CD4-positive, alpha-beta T cell treated with Interleukin-4 for 4 hours (primary cell): ENCODE results near the gene KRTAP4-16.
"Not testable (repeated sequence)": the region's sequence is repeated elsewhere in the genome, so short reads cannot be mapped to it uniquely, and the experiment has no call there.

Experiments
- DNase-seq: peaks from one replicate; pipeline ENCODE4 v3.0.0-alpha.2; 2020

The KRTAP4-16 gene

GRCh38 chr17:41069031-41069430, 33.0 kb downstream of the KRTAP4-16 start:
- DNase-seq = no peak

DNA sequence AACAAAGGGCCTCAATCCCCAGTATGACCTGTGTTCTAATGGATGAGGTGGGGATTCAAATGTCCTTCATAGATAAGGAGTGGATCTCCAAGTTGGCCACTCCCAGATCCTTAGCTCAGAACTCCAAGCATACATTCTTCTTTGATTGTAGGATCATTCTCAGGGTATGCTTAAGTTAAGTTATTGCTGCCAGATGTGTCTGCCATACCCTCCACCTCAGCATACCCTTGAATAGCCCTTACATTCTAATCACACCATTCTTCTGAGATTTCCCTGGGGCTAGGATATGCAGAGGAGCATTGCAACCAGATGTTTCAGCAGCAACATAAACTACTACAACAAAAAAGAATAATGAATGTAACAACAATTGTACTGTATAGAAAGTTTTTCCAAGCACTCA, 34.7 kb downstream of the KRTAP4-16 start:
- no peak for DNase-seq

- DNase-seq = no peak
Measured at GRCh38 chr17:41065829-41066624, 36.0 kb downstream of the KRTAP4-16 start, which contains the start of gene KRTAP2-4. TSS of gene KRTAP2-4 (minus strand) at chr17:41065879. CDS start at chr17:41065845, 34 bp downstream.

GRCh38 chr17:41065016-41065689, 36.9 kb downstream of the KRTAP4-16 start:
- not testable (repeated sequence) for DNase-seq

- DNase-seq = no peak
Measured at GRCh38 chr17:41064301-41064700, 37.7 kb downstream of the KRTAP4-16 start.

DNA sequence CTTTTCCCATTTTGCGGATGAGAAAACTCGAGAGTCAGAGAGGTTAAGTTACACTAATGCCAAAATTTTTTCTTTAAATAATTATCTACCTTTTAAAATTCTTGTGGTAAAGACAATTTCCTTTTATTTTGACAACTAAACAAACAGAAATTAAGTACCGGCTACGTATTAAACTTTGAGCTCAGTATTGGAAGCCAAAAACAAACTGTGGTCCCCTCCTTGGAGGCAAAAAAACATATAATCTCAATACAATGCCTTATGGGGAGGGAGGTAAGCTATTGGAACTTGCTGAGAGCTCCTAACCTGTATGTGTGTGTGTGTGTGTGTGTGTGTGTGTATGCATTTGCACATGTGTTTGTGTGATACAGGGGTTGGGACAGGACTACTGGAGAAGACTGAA, 38.6 kb downstream of the KRTAP4-16 start:
- no peak for DNase-seq

DNA sequence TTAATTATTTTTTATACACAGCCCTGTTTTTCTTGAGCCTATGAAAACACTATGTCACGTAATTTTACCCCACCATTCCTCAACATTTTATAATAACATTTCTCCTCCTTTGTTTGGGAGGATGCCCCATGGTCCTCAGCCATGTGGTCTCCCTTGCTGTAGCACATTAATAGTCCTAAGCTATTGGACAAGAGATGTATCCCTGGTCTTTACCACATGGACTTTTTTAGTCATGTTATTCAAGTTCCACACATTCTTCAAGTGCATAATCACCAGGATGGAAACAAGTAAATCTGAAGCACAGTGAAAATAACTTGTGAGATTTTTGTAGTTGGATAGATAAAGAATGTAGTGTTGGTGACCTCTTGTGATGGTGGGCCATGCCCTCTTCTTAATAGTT, 40.0 kb downstream of the KRTAP4-16 start:
- DNase-seq = no peak

DNA sequence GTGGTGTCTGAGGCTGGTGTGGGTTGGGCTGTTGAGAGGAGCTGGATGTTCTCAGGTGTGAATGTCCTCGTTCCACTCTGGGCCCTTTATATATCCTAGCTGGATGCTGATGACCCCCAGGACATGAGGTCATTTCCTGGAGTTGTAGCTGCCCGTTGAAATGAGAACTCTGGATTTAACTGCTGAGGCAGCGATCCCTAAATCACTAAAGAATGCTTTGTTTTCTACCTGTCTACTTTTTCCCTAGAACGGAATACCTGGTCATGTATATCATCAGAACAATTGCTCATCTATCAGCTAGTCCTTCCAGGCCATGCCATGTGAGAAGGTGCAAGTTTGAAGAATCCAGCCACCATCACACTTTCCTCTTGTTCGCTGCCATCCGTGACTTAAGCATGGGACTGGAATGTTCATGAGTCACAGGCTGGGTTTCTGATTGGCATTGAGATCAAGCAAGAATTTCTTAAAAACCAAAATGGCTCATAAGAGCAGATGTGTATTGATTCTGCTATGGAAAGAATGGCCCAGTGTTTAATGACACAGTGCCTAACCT, 41.9 kb downstream of the KRTAP4-16 start, which contains the start of gene KRTAP2-3:
Gene KRTAP2-3, minus strand, starts transcription at position 63 of the 553 bp plus-strand sequence. CDS start 64 bp downstream, outside the sequence.
- no peak for DNase-seq

DNA sequence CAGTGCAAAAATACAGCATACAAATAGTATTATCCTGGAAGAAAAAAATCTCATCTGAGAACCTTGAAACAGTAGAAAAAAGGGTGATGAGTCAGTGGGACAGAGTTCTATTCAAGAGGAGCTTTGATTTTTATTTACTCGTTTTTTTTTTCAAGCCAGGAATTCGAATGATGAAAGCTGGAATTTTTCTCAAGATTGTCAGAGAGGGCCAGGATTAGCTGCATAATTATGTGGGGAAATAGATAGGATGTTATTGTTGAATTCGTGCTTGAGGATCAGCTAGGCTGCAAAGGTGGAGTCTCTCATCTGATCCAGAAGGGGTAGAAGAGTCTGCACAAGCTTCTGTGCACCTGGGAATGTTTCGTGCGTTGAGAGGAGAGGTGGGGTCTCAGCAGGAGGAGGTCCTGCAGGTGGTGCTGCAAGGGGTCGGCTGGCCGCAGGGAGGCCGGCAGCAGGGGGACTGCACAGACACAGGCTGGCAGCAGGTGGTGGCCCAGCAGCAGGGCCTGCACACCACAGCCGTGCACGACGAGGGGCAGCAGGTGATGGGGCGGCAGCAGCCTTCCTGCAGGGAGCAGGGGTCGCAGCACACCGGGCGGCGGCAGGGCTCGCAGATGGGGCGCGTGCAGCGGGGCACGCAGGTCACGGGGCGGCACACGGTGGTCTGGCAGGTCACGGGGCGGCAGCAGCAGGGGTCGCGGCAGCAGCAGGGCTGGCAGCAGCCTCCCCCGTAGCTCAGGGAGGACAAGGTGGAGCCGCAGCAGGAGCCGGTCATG, 42.5 kb downstream of the KRTAP4-16 start:
- DNase-seq = not testable (repeated sequence)

- no peak for DNase-seq
Measured at GRCh38 chr17:41058741-41059140, 43.3 kb downstream of the KRTAP4-16 start.

- no peak for DNase-seq
Measured at GRCh38 chr17:41057547-41057946, 44.5 kb downstream of the KRTAP4-16 start.

GRCh38 chr17:41055130-41055529, 46.9 kb downstream of the KRTAP4-16 start, which contains the start of gene KRTAP2-2:
TSS of gene KRTAP2-2 (minus strand) at chr17:41055230. CDS start at chr17:41055211, 19 bp downstream.
- not testable (repeated sequence) for DNase-seq

GRCh38 chr17:41054556-41054955, 47.5 kb downstream of the KRTAP4-16 start:
- not testable (repeated sequence) for DNase-seq

GRCh38 chr17:41054025-41054424, 48.0 kb downstream of the KRTAP4-16 start:
- no peak for DNase-seq

DNA sequence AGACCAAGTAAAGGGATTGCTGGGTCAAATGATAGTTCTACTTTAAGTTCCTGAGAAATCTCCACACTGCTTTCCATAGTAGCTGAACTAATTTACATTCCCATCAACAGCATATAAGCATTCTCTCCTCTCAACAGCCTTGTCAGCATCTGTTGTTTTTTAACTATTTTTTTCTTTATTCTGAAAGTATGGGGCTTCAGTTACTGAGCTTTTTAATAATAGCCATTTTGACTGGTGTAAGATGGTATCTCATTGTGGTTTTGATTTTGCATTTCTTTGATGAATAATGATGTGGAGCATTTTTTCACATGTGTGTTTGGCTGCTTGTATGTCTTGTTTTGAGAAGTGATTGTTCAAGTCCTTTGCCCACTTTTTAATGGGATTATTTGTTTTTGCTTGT, 49.4 kb downstream of the KRTAP4-16 start:
- no peak for DNase-seq
